ENCODE data around the gene C1orf35.

C1orf35 gene

DNA sequence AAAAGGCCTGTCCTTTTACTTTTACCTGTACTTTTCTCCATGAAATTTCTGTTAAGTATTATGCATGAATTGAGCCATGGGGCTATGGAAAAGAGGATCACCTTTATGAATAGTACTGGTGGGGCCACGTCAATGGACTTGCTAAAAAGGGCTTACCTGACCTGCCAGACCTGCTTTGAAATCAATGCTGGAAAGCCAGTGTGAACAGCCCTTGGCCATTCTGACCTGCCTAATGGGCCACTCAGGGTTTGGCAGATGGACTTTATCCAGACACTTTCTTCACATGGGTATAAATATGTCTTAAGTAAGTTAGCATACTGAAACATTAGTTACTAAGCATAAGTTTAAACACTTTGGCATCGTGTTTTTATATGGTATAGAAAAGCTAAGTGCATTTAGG lies 28.6 kb upstream of the C1orf35 start:
- TF ChIP-seq, protein P1, sequence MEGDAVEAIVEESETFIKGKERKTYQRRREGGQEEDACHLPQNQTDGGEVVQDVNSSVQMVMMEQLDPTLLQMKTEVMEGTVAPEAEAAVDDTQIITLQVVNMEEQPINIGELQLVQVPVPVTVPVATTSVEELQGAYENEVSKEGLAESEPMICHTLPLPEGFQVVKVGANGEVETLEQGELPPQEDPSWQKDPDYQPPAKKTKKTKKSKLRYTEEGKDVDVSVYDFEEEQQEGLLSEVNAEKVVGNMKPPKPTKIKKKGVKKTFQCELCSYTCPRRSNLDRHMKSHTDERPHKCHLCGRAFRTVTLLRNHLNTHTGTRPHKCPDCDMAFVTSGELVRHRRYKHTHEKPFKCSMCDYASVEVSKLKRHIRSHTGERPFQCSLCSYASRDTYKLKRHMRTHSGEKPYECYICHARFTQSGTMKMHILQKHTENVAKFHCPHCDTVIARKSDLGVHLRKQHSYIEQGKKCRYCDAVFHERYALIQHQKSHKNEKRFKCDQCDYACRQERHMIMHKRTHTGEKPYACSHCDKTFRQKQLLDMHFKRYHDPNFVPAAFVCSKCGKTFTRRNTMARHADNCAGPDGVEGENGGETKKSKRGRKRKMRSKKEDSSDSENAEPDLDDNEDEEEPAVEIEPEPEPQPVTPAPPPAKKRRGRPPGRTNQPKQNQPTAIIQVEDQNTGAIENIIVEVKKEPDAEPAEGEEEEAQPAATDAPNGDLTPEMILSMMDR (conservative IDR thresholded peaks at IDR 0.05) = no peak
- TF ChIP-seq ZFX (IDR thresholded peaks at IDR 0.05) = no peak
- no peak overlapping the region for H3K27ac ChIP-seq

DNA sequence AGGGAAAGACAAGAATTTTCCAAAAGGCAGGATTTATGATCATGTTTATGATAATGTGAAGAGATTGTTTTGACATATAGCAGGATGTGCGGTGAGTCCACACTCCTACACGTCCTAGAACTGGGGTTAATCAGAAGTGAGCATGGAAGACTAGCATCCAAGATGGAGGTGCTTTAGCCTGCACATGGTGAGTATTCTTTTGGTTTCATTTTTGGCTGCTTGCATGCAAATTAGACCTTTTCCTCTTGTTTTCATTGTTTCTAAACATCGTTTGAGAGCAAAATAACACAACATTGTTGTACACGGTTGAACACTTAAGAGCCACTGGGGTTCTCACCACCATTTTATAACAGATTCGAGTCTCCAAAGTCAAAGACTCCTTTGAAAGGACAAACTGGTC lies 22.1 kb upstream of the C1orf35 start:
- TF ChIP-seq, protein P1 (conservative IDR thresholded peaks at IDR 0.05) = no peak
- TF ChIP-seq ZFX (IDR thresholded peaks at IDR 0.05) = no peak
- H3K27ac ChIP-seq = no peak overlapping the region

DNA sequence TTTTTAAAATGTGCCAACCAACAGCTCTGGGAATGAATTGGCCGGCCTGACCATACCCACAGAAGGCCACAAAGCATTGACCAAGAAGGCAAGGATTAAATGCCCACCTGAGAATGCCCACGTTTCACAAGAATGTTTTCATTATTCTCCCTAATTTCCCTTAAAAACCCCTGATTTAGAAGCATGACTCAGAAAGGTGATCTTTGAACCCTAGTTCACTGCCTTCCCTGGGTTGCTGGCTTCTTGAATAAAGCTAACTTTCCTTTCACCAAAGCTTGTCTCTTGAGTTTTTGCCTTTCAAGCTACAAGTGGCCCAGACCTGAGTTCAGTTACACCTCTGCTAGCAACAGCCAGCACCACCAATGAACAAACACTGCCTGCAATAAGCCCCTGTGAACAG lies 20.4 kb upstream of the C1orf35 start:
- no peak overlapping the region for H3K27ac ChIP-seq
- no peak for TF ChIP-seq ZFX (IDR thresholded peaks at IDR 0.05)
- TF ChIP-seq, protein P1 (conservative IDR thresholded peaks at IDR 0.05) = no peak

DNA sequence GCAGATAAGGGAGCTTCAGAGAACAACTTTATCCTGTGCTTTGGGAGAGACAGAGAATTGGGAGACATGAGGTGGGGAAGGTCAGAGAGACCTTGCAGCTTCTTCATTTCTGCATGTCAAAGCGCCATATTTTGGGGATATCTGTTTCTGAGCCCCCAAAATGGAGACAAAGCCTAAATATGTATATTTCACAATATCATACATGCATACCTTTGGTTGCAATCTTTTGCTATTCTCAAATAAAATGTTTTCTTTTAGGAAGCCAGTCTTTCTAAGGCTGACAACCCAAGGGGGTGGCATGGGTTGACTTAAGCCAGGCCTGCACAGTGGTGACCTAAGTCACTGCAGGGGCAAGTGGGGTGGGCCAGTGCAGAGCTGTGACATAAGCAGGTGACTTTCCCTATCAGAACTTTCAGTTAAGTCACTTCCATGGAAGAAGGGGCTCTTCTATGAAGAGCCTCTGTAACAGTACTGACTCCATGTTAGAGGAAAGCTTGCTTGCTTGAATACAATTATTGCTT lies 19.9 kb upstream of the C1orf35 start:
- TF ChIP-seq, protein P1 (conservative IDR thresholded peaks at IDR 0.05) = no peak
- no peak for TF ChIP-seq ZFX (IDR thresholded peaks at IDR 0.05)
- no peak overlapping the region for H3K27ac ChIP-seq

DNA sequence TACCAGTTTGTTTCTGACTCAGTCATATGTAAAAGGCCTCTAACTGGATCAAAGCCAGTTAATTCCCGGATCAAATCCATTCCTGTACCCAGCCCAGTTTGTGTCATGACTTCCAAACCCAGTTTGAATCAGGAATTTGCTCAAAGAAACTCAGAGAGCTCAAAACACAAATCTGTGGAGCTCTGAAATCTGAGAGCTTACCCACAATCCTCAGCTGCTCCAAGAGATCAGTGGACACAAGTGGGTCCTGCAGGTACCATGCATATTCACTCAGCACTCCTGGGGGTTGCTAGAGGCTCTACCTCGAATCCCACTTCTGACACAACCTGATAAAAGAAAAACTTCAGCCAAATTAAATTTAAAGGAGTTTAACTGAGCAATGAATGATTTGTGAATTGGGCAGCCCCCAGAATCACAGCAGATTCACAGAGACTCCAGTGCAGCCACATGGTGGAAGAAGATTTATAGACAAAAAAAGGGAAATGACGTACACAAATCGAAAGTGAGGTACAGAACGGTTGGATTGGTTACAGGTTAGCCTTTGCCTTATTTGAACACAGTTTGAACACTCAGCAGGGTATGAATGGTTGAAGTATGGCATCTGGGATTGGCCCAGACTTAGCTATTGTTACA lies 17.8 kb upstream of the C1orf35 start:
- no peak overlapping the region for H3K27ac ChIP-seq
- no peak for TF ChIP-seq ZFX (IDR thresholded peaks at IDR 0.05)
- TF ChIP-seq, protein P1 (conservative IDR thresholded peaks at IDR 0.05) = no peak

DNA sequence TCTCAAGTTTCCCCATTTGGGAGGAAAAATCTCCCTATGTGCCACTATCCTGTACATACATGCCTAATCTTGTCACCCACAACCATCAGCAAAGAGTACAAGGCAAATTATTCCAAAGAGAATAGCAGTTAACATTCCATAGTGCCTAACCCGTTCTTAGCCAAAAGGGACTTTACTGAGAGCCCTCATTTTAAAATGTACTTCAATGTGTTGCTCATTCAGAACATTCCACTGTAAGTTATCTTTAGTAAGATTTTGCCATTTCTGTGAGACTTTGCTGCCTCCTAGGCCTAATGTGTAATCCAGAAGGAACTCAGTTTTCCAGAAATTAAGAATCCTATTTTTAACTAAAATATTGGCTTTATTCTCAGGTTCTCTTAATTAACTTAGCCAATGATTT lies 17.2 kb upstream of the C1orf35 start:
- no peak overlapping the region for H3K27ac ChIP-seq
- no peak for TF ChIP-seq ZFX (IDR thresholded peaks at IDR 0.05)
- TF ChIP-seq, protein P1 (conservative IDR thresholded peaks at IDR 0.05) = no peak

DNA sequence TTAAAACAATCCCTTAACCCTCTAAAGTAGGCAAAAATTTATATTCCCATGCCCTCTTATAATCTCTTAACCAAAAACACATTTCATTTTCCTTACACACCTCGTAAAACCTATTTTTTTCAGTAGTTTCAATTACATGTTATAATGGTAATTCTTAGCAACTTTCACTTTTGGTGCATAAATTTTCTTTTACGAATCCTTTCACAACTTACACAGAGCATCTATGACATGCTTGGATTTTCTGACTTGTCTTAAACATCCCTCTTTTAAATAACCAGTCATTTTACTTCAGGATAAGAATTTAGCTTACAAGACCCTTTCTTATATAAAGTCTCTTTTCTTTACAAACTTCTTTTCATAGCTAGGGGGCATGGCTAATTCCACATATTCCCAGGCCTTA lies 14.9 kb upstream of the C1orf35 start:
- TF ChIP-seq, protein P1 (conservative IDR thresholded peaks at IDR 0.05) = no peak
- no peak for TF ChIP-seq ZFX (IDR thresholded peaks at IDR 0.05)
- no peak overlapping the region for H3K27ac ChIP-seq

Data from C4-2B (cell line).